ENCODE data around the gene IL1RN. TPM values are rescaled to one million over a fixed set of nuclear protein-coding genes. Genes with fewer than 3 reads are reported as not detected.

Gene IL1RN
- total RNA-seq, 1 donor from 2014 or later, result not detected

DNA sequence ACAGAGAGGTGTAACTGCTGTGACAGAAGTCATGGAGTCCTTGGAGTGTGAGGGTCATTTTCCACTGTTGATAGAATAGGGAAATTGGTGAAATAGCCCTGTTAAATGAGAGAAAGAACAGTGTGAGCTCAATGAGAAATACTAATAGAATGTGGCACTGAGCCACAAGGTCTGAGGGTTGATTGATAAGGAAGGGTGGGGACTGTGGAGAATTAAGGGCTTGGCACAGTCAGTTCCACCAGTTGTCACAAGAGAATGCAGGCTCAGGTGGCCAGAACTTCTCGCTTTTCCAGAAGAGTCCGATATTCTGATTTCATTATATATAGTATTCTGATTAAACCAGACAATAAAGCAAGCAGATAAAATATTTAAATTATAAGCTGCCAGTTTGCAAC, 9.1 kb upstream of the IL1RN start:
- H3K27me3 ChIP-seq, result peaks cover 17% of the 10 kb centered on the region
- H2AFZ ChIP-seq (replicated peaks), result no peak overlapping the region
- no peaks in the 10 kb centered on the region for H3F3A ChIP-seq (ENCODE audit: low read depth)
- no peak overlapping the region for H3K4me3 ChIP-seq
- no peak overlapping the region for H3K4me2 ChIP-seq
- no peaks in the 10 kb centered on the region for H3K79me2 ChIP-seq (ENCODE audit: low read depth)
- Mint-ChIP-seq H3K36me3 (no peaks in the 10 kb centered on the region), H3K27ac (no peak overlapping the region), H3K4me1 (no peaks in the 10 kb centered on the region), H3K9me3 (no peaks in the 10 kb centered on the region), H3K4me3 (no peak overlapping the region), H3K27me3 (ENCODE audit: insufficient read depth, low read depth) (peaks cover 12% of the 10 kb centered on the region)
- H3K9ac ChIP-seq, result no peak overlapping the region
- H3K36me3 ChIP-seq, result no peaks in the 10 kb centered on the region
- DNase-seq (ENCODE audit: low spot score), result no peak
- H3K27ac ChIP-seq, result no peak overlapping the region
- TF ChIP-seq, protein P1, sequence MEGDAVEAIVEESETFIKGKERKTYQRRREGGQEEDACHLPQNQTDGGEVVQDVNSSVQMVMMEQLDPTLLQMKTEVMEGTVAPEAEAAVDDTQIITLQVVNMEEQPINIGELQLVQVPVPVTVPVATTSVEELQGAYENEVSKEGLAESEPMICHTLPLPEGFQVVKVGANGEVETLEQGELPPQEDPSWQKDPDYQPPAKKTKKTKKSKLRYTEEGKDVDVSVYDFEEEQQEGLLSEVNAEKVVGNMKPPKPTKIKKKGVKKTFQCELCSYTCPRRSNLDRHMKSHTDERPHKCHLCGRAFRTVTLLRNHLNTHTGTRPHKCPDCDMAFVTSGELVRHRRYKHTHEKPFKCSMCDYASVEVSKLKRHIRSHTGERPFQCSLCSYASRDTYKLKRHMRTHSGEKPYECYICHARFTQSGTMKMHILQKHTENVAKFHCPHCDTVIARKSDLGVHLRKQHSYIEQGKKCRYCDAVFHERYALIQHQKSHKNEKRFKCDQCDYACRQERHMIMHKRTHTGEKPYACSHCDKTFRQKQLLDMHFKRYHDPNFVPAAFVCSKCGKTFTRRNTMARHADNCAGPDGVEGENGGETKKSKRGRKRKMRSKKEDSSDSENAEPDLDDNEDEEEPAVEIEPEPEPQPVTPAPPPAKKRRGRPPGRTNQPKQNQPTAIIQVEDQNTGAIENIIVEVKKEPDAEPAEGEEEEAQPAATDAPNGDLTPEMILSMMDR (IDR thresholded peaks at IDR 0.05), result no peak
- TF ChIP-seq EZH2phosphoT487 (IDR thresholded peaks at IDR 0.05) (no peak), EZH2 (IDR thresholded peaks at IDR 0.05) (no peak)
- H3K4me1 ChIP-seq, result no peaks in the 10 kb centered on the region
- no peaks in the 10 kb centered on the region for H3K9me3 ChIP-seq (ENCODE audit: low read depth)
- no peaks in the 10 kb centered on the region for H4K20me1 ChIP-seq (ENCODE audit: low read depth)

DNA sequence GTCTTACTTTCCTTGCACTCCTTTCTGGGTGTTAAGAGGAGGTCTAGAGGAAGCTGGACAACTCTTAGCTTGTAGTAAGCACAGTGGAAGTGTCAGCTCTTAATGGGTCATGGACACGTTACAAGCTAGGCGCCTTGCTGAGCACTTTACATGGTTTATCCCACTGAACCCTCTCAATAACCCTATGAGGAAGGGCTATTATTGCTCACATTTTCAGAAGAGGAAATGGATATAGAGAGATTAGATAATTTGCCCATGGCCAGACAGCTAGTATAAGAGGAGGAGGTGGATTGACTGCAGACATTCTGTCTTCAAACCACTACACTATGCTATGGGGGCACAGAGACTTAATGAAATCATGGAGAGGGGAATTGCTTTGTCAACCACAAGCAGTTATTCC, 8.3 kb upstream of the IL1RN start:
- H3K4me3 Mint-ChIP-seq, result no peak overlapping the region

DNA sequence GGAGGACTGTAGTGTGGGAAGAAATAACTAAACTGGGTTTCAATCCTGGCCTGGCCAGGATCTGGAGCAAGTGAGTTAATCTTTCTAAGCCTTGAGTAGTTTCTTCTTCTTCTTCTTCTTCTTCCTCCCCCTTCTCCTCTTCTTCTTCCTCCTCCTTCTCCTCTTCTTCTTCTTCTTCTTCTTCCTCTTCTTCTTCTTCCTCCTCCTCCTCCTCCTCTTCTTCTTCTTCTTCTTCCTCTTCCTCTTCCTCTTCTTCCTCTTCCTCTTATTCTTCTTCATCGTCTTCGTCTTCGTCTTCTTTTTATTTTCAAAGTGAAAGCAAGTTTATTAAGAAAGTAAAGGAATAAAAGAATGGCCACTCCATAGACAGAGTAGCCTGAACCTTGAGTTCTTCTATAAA, 6.5 kb upstream of the IL1RN start:
- peaks cover 12% of the 10 kb centered on the region for H3K27me3 Mint-ChIP-seq (ENCODE audit: insufficient read depth, low read depth)
- no peaks in the 10 kb centered on the region for H3F3A ChIP-seq (ENCODE audit: low read depth)
- no peak for DNase-seq (ENCODE audit: low spot score)
- H3K9ac ChIP-seq, result no peak overlapping the region
- H4K20me1 ChIP-seq (ENCODE audit: low read depth), result no peaks in the 10 kb centered on the region
- TF ChIP-seq EZH2 (IDR thresholded peaks at IDR 0.05), result no peak
- TF ChIP-seq EZH2phosphoT487 (IDR thresholded peaks at IDR 0.05), result no peak
- TF ChIP-seq, protein P1 (IDR thresholded peaks at IDR 0.05), result no peak
- no peaks in the 10 kb centered on the region for H3K9me3 ChIP-seq (ENCODE audit: low read depth)
- no peaks in the 10 kb centered on the region for H3K36me3 Mint-ChIP-seq
- H3K4me2 ChIP-seq, result no peak overlapping the region
- H3K4me3 Mint-ChIP-seq, result no peak overlapping the region
- no peaks in the 10 kb centered on the region for H3K79me2 ChIP-seq (ENCODE audit: low read depth)
- no peak overlapping the region for H3K27ac ChIP-seq
- H3K36me3 ChIP-seq, result no peaks in the 10 kb centered on the region
- H3K4me1 Mint-ChIP-seq, result no peaks in the 10 kb centered on the region
- H2AFZ ChIP-seq (replicated peaks), result no peak overlapping the region
- no peak overlapping the region for H3K4me3 ChIP-seq
- peaks cover 17% of the 10 kb centered on the region for H3K27me3 ChIP-seq
- no peaks in the 10 kb centered on the region for H3K4me1 ChIP-seq
- H3K9me3 Mint-ChIP-seq, result no peaks in the 10 kb centered on the region
- no peak overlapping the region for H3K27ac Mint-ChIP-seq

More for the DNA sequence above, 8.3 kb upstream of the IL1RN start:
- Mint-ChIP-seq H3K4me1 (no peaks in the 10 kb centered on the region), H3K27ac (no peak overlapping the region), H3K36me3 (no peaks in the 10 kb centered on the region), H3K27me3 (ENCODE audit: insufficient read depth, low read depth) (peaks cover 12% of the 10 kb centered on the region), H3K9me3 (no peaks in the 10 kb centered on the region)
- Histone ChIP-seq H3K27me3 (peaks cover 17% of the 10 kb centered on the region), H3K9ac (no peak overlapping the region), H3K79me2 (ENCODE audit: low read depth) (no peaks in the 10 kb centered on the region), H3K36me3 (no peaks in the 10 kb centered on the region), H3K4me1 (no peaks in the 10 kb centered on the region), H3K9me3 (ENCODE audit: low read depth) (no peaks in the 10 kb centered on the region), H3K27ac (no peak overlapping the region), H3F3A (ENCODE audit: low read depth) (no peaks in the 10 kb centered on the region), H3K4me2 (no peak overlapping the region), H2AFZ (replicated peaks) (no peak overlapping the region), H3K4me3 (no peak overlapping the region), H4K20me1 (ENCODE audit: low read depth) (no peaks in the 10 kb centered on the region)
- DNase-seq (ENCODE audit: low spot score), result no peak
- TF ChIP-seq EZH2 (IDR thresholded peaks at IDR 0.05) (no peak), EZH2phosphoT487 (IDR thresholded peaks at IDR 0.05) (no peak)
- TF ChIP-seq, protein P1 (IDR thresholded peaks at IDR 0.05), result no peak

Data from neural progenitor cell (in vitro differentiated cells).